SW 1271 (cell line): ENCODE data around the gene CDADC1.

ENCODE experiments used
- DNase-seq, 2 experiments: peaks; one replicate each; lab custom pipeline; 2025; lab: John Stamatoyannopoulos, UW

CDADC1 gene

GRCh38 chr13:49247643-49248621 lies at the start of gene CDADC1:
Gene CDADC1, plus strand, starts transcription at chr13:49247925. Its CDS starts 113 bp downstream, at chr13:49248038.
- peak; percentile 89 to 94 for DNase-seq

GRCh38 chr13:49206641-49207040 lies 41.1 kb upstream of the CDADC1 start:
- no peak for DNase-seq

- DNase-seq = no peak
These were observed 39.1 kb upstream of the CDADC1 start for GRCh38 chr13:49208619-49209018.

GRCh38 chr13:49210114-49210513 lies 37.6 kb upstream of the CDADC1 start:
- DNase-seq = no peak

GRCh38 chr13:49210669-49211068 lies 37.1 kb upstream of the CDADC1 start:
- no peak for DNase-seq

- no peak for DNase-seq
These were observed 34.2 kb upstream of the CDADC1 start for GRCh38 chr13:49213539-49213938.

- no peak for DNase-seq
These were observed 33.5 kb upstream of the CDADC1 start for GRCh38 chr13:49213997-49214916.

GRCh38 chr13:49214917-49215376 lies 32.8 kb upstream of the CDADC1 start:
- no peak for DNase-seq

- no peak for DNase-seq
These were observed 31.4 kb upstream of the CDADC1 start for GRCh38 chr13:49216334-49216733.

GRCh38 chr13:49217962-49218492 lies 29.7 kb upstream of the CDADC1 start:
- no peak for DNase-seq

GRCh38 chr13:49218493-49219051 lies 29.2 kb upstream of the CDADC1 start:
- no peak for DNase-seq

- peak in 1 of 2 experiments; percentile 29 for DNase-seq
These were observed 28.1 kb upstream of the CDADC1 start for GRCh38 chr13:49219647-49220035.

GRCh38 chr13:49220036-49220855 lies 27.5 kb upstream of the CDADC1 start, which contains the start of gene MLNR:
Gene MLNR, plus strand, starts transcription at chr13:49220338. Its CDS starts 0 bp downstream, at chr13:49220338.
- DNase-seq = peak in 1 of 2 experiments; percentile 14

- no peak for DNase-seq
These were observed 26.7 kb upstream of the CDADC1 start for GRCh38 chr13:49220856-49221589.

GRCh38 chr13:49221590-49221965 lies 26.1 kb upstream of the CDADC1 start:
- no peak for DNase-seq

- DNase-seq = no peak
These were observed 22.3 kb upstream of the CDADC1 start for GRCh38 chr13:49225223-49226042.

- DNase-seq = no peak
These were observed 21.1 kb upstream of the CDADC1 start for GRCh38 chr13:49226613-49227012.

- no peak for DNase-seq
These were observed 13.0 kb upstream of the CDADC1 start for GRCh38 chr13:49234741-49235140.

- DNase-seq = no peak
These were observed 11.8 kb upstream of the CDADC1 start for GRCh38 chr13:49235856-49236431.
